Neuronal stem cell (in vitro differentiated cells): ENCODE data around the gene TGFBR2.

Experiments
- DNase-seq: peaks from one replicate; pipeline ENCODE4 v3.0.0-alpha.2; 2013; ENCODE audit warnings: low spot score
- H2AFZ ChIP-seq: one replicate; pipeline ENCODE4 v1.6.1; 2013; ENCODE audit warnings: mild to moderate bottlenecking, low read length, inconsistent platforms
- H2AK5ac ChIP-seq: 2 replicates; pipeline ENCODE4 v1.6.1; 2013; ENCODE audit warnings: low read depth, mild to moderate bottlenecking, inconsistent platforms, low read length, moderate library complexity, mixed read lengths
- H2BK120ac ChIP-seq: 2 replicates; pipeline ENCODE4 v1.6.1; 2013; ENCODE audit warnings: low read depth, mild to moderate bottlenecking, inconsistent platforms, low read length, moderate library complexity, mixed read lengths
- H2BK12ac ChIP-seq: one replicate; pipeline ENCODE4 v1.6.1; 2013; ENCODE audit warnings: low read length, inconsistent platforms
- H2BK15ac ChIP-seq: 2 replicates; pipeline ENCODE4 v1.6.1; 2013; ENCODE audit warnings: mild to moderate bottlenecking, low read length, inconsistent platforms, mixed read lengths
- H2BK5ac ChIP-seq: one replicate; pipeline ENCODE4 v1.6.1; 2013; ENCODE audit warnings: inconsistent platforms, mild to moderate bottlenecking, low read length, moderate library complexity
- H3K14ac ChIP-seq: one replicate; pipeline ENCODE4 v1.6.1; 2013; ENCODE audit warnings: low read length, inconsistent platforms
- H3K18ac ChIP-seq: 2 replicates; pipeline ENCODE4 v1.6.1; 2013; ENCODE audit warnings: low read length, inconsistent platforms
- H3K23ac ChIP-seq: 2 replicates; pipeline ENCODE4 v1.6.1; 2013; ENCODE audit warnings: low read depth, mild to moderate bottlenecking, mixed read lengths, low read length, inconsistent platforms; ENCODE audit not compliant: poor library complexity
- H3K27ac ChIP-seq: replicated peaks from 3 replicates; pipeline ENCODE4 v1.5.1; 2013; ENCODE audit warnings: low read length, inconsistent platforms
- H3K27me3 ChIP-seq, 3 experiments: 2 replicates each; pipeline ENCODE4 v1.6.1; 2013; ENCODE audit warnings: low read length in 3 of 3, mild to moderate bottlenecking in 2 of 3, inconsistent platforms in 1 of 3, low read depth in 1 of 3, mixed read lengths in 1 of 3, moderate library complexity in 1 of 3; ENCODE audit not compliant: control insufficient read depth in 3 of 3, insufficient read depth in 3 of 3
- H3K36me3 ChIP-seq, 2 donors: replicated peaks in 1 of 2; 2 replicates each; pipeline ENCODE4 v1.6.1; 2013; ENCODE audit warnings: low read length in 2 of 2; ENCODE audit not compliant: control insufficient read depth in 2 of 2, insufficient read depth in 2 of 2
- H3K4ac ChIP-seq: 2 replicates; pipeline ENCODE4 v1.6.1; 2013; ENCODE audit warnings: inconsistent platforms, mild to moderate bottlenecking, low read length, moderate library complexity
- H3K4me1 ChIP-seq, 2 donors: 1 replicate in 1 of 2; 2 replicates in 1 of 2; pipeline ENCODE4 v1.6.1; 2013; ENCODE audit warnings: low read length in 2 of 2, low read depth in 1 of 2; ENCODE audit not compliant: control insufficient read depth in 2 of 2, insufficient read depth in 1 of 2
- H3K4me2 ChIP-seq: one replicate; pipeline ENCODE4 v1.6.1; 2013; ENCODE audit warnings: mild to moderate bottlenecking, low read length, inconsistent platforms; ENCODE audit not compliant: insufficient read depth, poor library complexity, severe bottlenecking
- H3K4me3 ChIP-seq, 2 donors: 2 replicates each; pipeline ENCODE4 v1.5.1; 2013; ENCODE audit warnings: low read length in 2 of 2, mild to moderate bottlenecking in 2 of 2, inconsistent platforms in 1 of 2, moderate library complexity in 1 of 2
- H3K79me1 ChIP-seq: one replicate; pipeline ENCODE4 v1.6.1; 2013; ENCODE audit warnings: low read depth, mild to moderate bottlenecking, inconsistent platforms, low read length, moderate library complexity
- H3K9ac ChIP-seq: one replicate; pipeline ENCODE4 v1.6.1; 2013; ENCODE audit warnings: mild to moderate bottlenecking, low read depth, low read length, inconsistent platforms; ENCODE audit not compliant: poor library complexity
- H3K9me3 ChIP-seq, 2 donors: replicated peaks in 1 of 2; 2 replicates each; pipeline versions ENCODE3 to v1.6.1; 2013; ENCODE audit warnings: low read length in 2 of 2, mild to moderate bottlenecking in 2 of 2, inconsistent platforms in 1 of 2, low read depth in 1 of 2, mixed read lengths in 1 of 2, moderate library complexity in 1 of 2; ENCODE audit not compliant: control insufficient read depth in 2 of 2, insufficient read depth in 1 of 2
- H4K8ac ChIP-seq: one replicate; pipeline ENCODE4 v1.6.1; 2013; ENCODE audit warnings: low read depth, mild to moderate bottlenecking, inconsistent platforms, low read length, moderate library complexity
- H4K91ac ChIP-seq: one replicate; pipeline ENCODE4 v1.6.1; 2013; ENCODE audit warnings: low read length, low read depth, mild to moderate bottlenecking, inconsistent platforms; ENCODE audit not compliant: poor library complexity
- WGBS, 2 donors: extraction: QIAGEN DNeasy Blood & Tissue Kit; methylation state at CpG; one replicate each; pipeline ENCODE4 v1.1.7; 2013; ENCODE audit warnings: missing lambda C conversion rate in 2 of 2, mixed read lengths in 1 of 2; ENCODE audit not compliant: insufficient read length in 2 of 2, insufficient replicate concordance in 1 of 2; ENCODE audit errors: extremely low coverage in 2 of 2; 5-methylcytosine and 5-hydroxymethylcytosine counted together

TGFBR2 gene

DNA sequence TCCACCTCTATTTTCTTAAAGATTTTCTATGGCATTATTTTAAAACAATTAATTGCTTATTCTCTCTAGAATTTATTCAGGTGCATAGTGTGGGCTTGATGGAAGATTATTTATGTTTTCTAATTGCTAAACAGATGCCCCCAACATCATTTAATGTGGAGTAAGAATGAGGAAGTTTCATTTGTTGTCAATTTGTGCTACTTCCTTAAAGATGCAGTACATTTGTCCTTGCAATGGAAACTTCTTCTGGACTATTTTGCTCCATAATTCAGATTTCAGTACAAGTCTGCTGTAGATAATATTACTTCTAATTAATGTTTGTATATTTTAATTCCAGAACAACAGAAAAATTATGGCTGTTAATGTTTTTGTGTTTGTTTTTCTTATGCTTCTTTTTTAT is 104.8 kb downstream of the TGFBR2 start:
- Histone ChIP-seq H3K9me3 (no peaks in the 10 kb centered on the region), H2AK5ac (no peak overlapping the region), H3K27ac (no peak overlapping the region), H3K4me2 (no peak overlapping the region), H3K9ac (no peak overlapping the region), H2BK5ac (no peak overlapping the region), H2AFZ (no peak overlapping the region), H4K91ac (no peak overlapping the region), H3K27me3 (no peaks in the 10 kb centered on the region), H3K4ac (no peak overlapping the region), H3K23ac (no peak overlapping the region), H3K79me1 (no peaks in the 10 kb centered on the region), H3K18ac (no peak overlapping the region), H2BK15ac (no peak overlapping the region), H3K36me3 (no peaks in the 10 kb centered on the region), H2BK120ac (no peak overlapping the region), H3K4me3 (no peak overlapping the region), H3K4me1 (no peaks in the 10 kb centered on the region), H2BK12ac (no peak overlapping the region), H4K8ac (no peak overlapping the region), H3K14ac (no peak overlapping the region)
- DNase-seq: no peak

DNA sequence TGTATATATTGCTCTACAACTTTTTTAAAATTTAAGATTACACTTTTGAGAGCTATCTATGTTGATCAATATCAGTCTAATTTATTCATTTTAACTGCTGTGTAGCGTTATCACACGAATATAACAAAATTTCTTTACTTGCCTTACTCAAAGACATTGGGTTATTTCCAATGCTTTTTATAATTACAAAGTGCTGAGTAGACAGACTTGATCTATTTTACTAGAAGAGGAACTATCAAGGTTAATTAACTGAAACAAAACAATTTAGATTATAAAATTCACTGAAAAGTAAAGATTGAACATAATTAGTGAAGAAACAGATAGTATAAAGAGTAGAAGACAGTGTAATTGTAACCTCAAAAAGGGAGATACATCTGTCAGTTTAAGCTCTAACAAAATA is 105.5 kb downstream of the TGFBR2 start:
- H4K91ac ChIP-seq: no peak overlapping the region
- H3K23ac ChIP-seq: no peak overlapping the region
- no peaks in the 10 kb centered on the region for H3K79me1 ChIP-seq
- H2BK120ac ChIP-seq: no peak overlapping the region
- no peak overlapping the region for H3K14ac ChIP-seq
- H2AK5ac ChIP-seq: no peak overlapping the region
- no peak overlapping the region for H2BK12ac ChIP-seq
- H3K9me3 ChIP-seq: no peaks in the 10 kb centered on the region
- H3K4me1 ChIP-seq: no peaks in the 10 kb centered on the region
- no peak for DNase-seq
- H3K18ac ChIP-seq: no peak overlapping the region
- no peak overlapping the region for H3K27ac ChIP-seq
- no peak overlapping the region for H3K4me3 ChIP-seq
- no peaks in the 10 kb centered on the region for H3K27me3 ChIP-seq
- H3K36me3 ChIP-seq: no peaks in the 10 kb centered on the region
- no peak overlapping the region for H3K4ac ChIP-seq
- H3K4me2 ChIP-seq: no peak overlapping the region
- no peak overlapping the region for H3K9ac ChIP-seq
- no peak overlapping the region for H2BK15ac ChIP-seq
- no peak overlapping the region for H4K8ac ChIP-seq
- no CpG with 5 or more reads among the region's 2 CpGs for WGBS, 2 donors
- H2BK5ac ChIP-seq: no peak overlapping the region
- H2AFZ ChIP-seq: no peak overlapping the region

DNA sequence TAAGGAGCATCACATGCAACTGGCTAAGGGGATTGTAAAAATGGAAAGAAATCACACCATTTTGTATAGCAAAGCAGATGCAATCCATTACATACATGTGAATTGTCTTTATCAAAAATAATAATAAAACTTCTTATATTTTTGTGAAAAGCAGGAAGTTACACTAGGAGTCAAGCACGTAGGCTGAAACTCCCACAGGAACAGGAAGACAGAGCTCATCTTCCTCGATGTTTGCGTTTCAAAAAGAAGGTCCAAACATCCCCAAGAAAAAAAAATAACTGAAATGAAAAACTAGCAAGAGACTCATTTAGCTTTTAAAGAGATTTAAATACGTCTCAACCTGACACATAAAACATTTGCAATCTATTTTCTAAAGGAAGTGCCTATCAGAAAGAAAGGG is 106.6 kb downstream of the TGFBR2 start:
- no peak overlapping the region for H3K18ac ChIP-seq

DNA sequence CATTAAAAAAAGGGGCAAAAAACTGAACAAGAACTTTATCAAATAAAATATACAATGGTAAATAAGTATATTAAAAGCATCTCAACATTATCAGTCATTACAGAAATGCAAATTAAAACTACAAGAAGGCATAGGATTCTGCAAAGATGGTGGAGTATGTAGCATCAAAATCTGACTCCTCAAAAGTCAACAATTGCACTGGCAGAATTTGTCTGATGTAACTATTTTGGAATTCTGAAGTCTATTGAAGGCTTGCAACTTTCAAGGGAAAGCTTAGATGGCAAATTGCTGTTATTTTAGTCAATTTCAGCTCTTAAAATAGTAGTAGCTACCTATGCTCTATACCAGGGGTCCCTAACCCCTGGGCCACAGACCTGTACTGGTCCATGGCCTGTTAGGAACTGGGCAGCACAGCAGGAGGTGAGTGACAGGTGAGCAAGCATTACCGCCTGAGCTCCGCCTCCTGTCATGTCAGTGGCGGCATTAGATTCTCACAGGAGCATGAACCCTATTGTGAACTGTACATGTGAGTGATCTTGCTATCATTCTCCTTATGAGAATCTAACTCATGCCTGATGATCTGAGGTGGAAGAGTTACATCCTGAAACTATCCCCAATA is 107.6 kb downstream of the TGFBR2 start:
- H3K79me1 ChIP-seq: no peaks in the 10 kb centered on the region
- no peaks in the 10 kb centered on the region for H3K9me3 ChIP-seq
- no peaks in the 10 kb centered on the region for H3K27me3 ChIP-seq
- no peak overlapping the region for H3K4me3 ChIP-seq
- H3K4ac ChIP-seq: no peak overlapping the region
- no peak overlapping the region for H3K18ac ChIP-seq
- H2BK15ac ChIP-seq: no peak overlapping the region
- no peak overlapping the region for H2BK12ac ChIP-seq
- H3K4me1 ChIP-seq: no peaks in the 10 kb centered on the region
- no peak overlapping the region for H3K9ac ChIP-seq
- DNase-seq: no peak
- H4K8ac ChIP-seq: no peak overlapping the region
- H2BK5ac ChIP-seq: no peak overlapping the region
- H2AK5ac ChIP-seq: no peak overlapping the region
- H2AFZ ChIP-seq: no peak overlapping the region
- no peak overlapping the region for H3K14ac ChIP-seq
- no peak overlapping the region for H2BK120ac ChIP-seq
- H3K23ac ChIP-seq: no peak overlapping the region
- H4K91ac ChIP-seq: no peak overlapping the region
- no peak overlapping the region for H3K27ac ChIP-seq
- no peaks in the 10 kb centered on the region for H3K36me3 ChIP-seq
- no CpG with 5 or more reads among the region's 3 CpGs for WGBS, 2 donors
- H3K4me2 ChIP-seq: no peak overlapping the region

More for the DNA sequence above, 106.6 kb downstream of the TGFBR2 start:
- Histone ChIP-seq H2BK5ac (no peak overlapping the region), H3K27ac (no peak overlapping the region), H3K4ac (no peak overlapping the region), H3K23ac (no peak overlapping the region), H3K9ac (no peak overlapping the region), H3K79me1 (no peaks in the 10 kb centered on the region), H2BK120ac (no peak overlapping the region), H3K4me3 (no peak overlapping the region), H3K27me3 (no peaks in the 10 kb centered on the region), H4K8ac (no peak overlapping the region), H3K4me1 (no peaks in the 10 kb centered on the region), H3K14ac (no peak overlapping the region), H4K91ac (no peak overlapping the region), H3K36me3 (no peaks in the 10 kb centered on the region), H3K9me3 (no peaks in the 10 kb centered on the region), H2BK15ac (no peak overlapping the region), H2BK12ac (no peak overlapping the region), H2AFZ (no peak overlapping the region), H2AK5ac (no peak overlapping the region), H3K4me2 (no peak overlapping the region)
- WGBS, 2 donors: no CpG with 5 or more reads among the region's 4 CpGs
- no peak for DNase-seq
